GM18517 (cell line): ENCODE data around the gene CHRNA4.

Source experiments
- ATAC-seq: cut with Tn5 transposase; IDR thresholded peaks from one replicate; pipeline ENCODE4 v1.9.1; 2021; ENCODE audit warnings: mild to moderate bottlenecking, moderate library complexity; ENCODE audit not compliant: unreplicated experiment

Gene CHRNA4

GRCh38 chr20:63295018-63295417, 66.1 kb downstream of the CHRNA4 start:
- no peak for ATAC-seq

- no peak for ATAC-seq
These were observed 66.6 kb downstream of the CHRNA4 start for GRCh38 chr20:63294536-63294900.

- ATAC-seq: no peak
These were observed 67.1 kb downstream of the CHRNA4 start for GRCh38 chr20:63293871-63294535.

- no peak for ATAC-seq
These were observed 67.7 kb downstream of the CHRNA4 start for GRCh38 chr20:63293456-63293855.
